K562 (cell line): ENCODE results near the gene TMEM72. TPM values are rescaled to one million over a fixed set of nuclear protein-coding genes. Genes with fewer than 3 reads are reported as not detected.

Experiments
- ATAC-seq: fragments of 200-7000 bp; cut with Tn5 transposase; 3 replicates; pipeline ENCODE4 v1.9.1; 2020; ENCODE audit warnings: moderate library complexity
- BruUV-seq: library from RNA; stranded (reverse); fragments of 400-500 nt; replicated peaks from 2 replicates; lab custom pipeline; 2021; lab: Mats Ljungman, UMichigan
- CTCF ChIA-PET: fragments of 300-600 bp; formaldehyde crosslinking; extraction: SDS; loops from one replicate; lab custom pipeline; 2021; ENCODE audit warnings: low intra/inter-chr PET ratio; lab: Yijun Ruan, JAX
- POLR2A ChIA-PET: fragments of 300-600, 350-650 bp; sonication (Branson Sonifier 250); formaldehyde crosslinking; extraction: SDS; loops from one replicate; lab custom pipeline; 2021; ENCODE audit warnings: antibody characterized with exemption, inconsistent platforms; lab: Yijun Ruan, JAX
- DNase-seq, 4 experiments: peaks; one replicate each; pipeline versions ENCODE4 v3.0.0 to v3.0.0-alpha.2; 2011 to 2018; ENCODE audit warnings: low spot score in 3 of 4, mixed read lengths in 3 of 4; ENCODE audit errors: extremely low read depth in 1 of 4
- FAIRE-seq: peaks from 2 replicates; lab custom pipeline; 2011; peaks lifted over from hg19 to GRCh38; lab: Jason Lieb, UNC
- H2AFZ ChIP-seq: 2 replicates; pipeline ENCODE4 v1.6.0; 2011; ENCODE audit warnings: low read depth, low read length, control low read depth, inconsistent platforms
- H3K27ac ChIP-seq: fragments of 200-600 bp; 3 replicates; pipeline ENCODE4 v1.8.0; 2011; ENCODE audit warnings: low read depth, mild to moderate bottlenecking, control low read depth, inconsistent platforms, low read length, moderate library complexity, mixed read lengths; ENCODE audit errors: extremely low read depth
- H3K27me3 ChIP-seq, 2 experiments: fragments of 300-600 bp in 1 of 2; 2 replicates in 1 of 2; 3 replicates in 1 of 2; pipeline versions ENCODE4 v1.6.0 to v1.8.0; 2011; ENCODE audit warnings: inconsistent platforms in 2 of 2, low read length in 2 of 2, mild to moderate bottlenecking in 1 of 2, mixed read lengths in 1 of 2, moderate library complexity in 1 of 2; ENCODE audit not compliant: control insufficient read depth in 2 of 2, insufficient read depth in 2 of 2
- H3K36me3 ChIP-seq: fragments of 300-600 bp; 3 replicates; pipeline ENCODE4 v1.8.0; 2011; ENCODE audit warnings: mild to moderate bottlenecking, low read length, inconsistent platforms; ENCODE audit not compliant: control insufficient read depth, insufficient read depth
- H3K4me1 ChIP-seq, 2 experiments: fragments of 200-600 bp in 1 of 2; replicated peaks in 1 of 2; 2 replicates in 1 of 2; 3 replicates in 1 of 2; pipeline versions ENCODE4 v1.5.1 to v1.8.0; 2011; ENCODE audit warnings: inconsistent platforms in 2 of 2, low read length in 2 of 2, mild to moderate bottlenecking in 1 of 2, mixed read lengths in 1 of 2, moderate library complexity in 1 of 2; ENCODE audit not compliant: control insufficient read depth in 2 of 2, insufficient read depth in 2 of 2
- H3K4me2 ChIP-seq: 2 replicates; pipeline ENCODE4 v1.6.1; 2011; ENCODE audit warnings: low read length, control low read depth, inconsistent platforms, mixed read lengths; ENCODE audit not compliant: insufficient read depth
- H3K4me3 ChIP-seq: fragments of 200-600 bp; sonication (generic), shearing (Covaris generic); 2 replicates; pipeline ENCODE4 v1.5.1; 2016; ENCODE audit warnings: control low read depth, inconsistent platforms
- H3K79me2 ChIP-seq: fragments of 200-600 bp; 3 replicates; pipeline ENCODE4 v1.8.0; 2011; ENCODE audit warnings: low read length, inconsistent platforms; ENCODE audit not compliant: control insufficient read depth, insufficient read depth
- H3K9ac ChIP-seq, 2 experiments: 2 replicates each; pipeline versions ENCODE4 v1.6.0 to v1.6.1; 2011; ENCODE audit warnings: low read depth in 2 of 2, low read length in 2 of 2, control low read depth in 1 of 2, inconsistent platforms in 1 of 2, mild to moderate bottlenecking in 1 of 2, mixed read lengths in 1 of 2; ENCODE audit not compliant: insufficient read depth in 1 of 2
- H3K9me1 ChIP-seq: one replicate; pipeline ENCODE4 v1.6.0; 2011; ENCODE audit warnings: inconsistent platforms, mild to moderate bottlenecking, low read length, moderate library complexity; ENCODE audit not compliant: control insufficient read depth, insufficient read depth
- H3K9me3 ChIP-seq: replicated peaks from 2 replicates; pipeline ENCODE4 v1.5.1; 2011; ENCODE audit warnings: low read depth, low read length, inconsistent platforms; ENCODE audit not compliant: control insufficient read depth, insufficient read depth
- H4K20me1 ChIP-seq: replicated peaks from 2 replicates; pipeline ENCODE4 v1.6.1; 2011; ENCODE audit warnings: low read length, inconsistent platforms, mixed read lengths; ENCODE audit not compliant: control insufficient read depth, insufficient read depth
- BRD4 ChIP-seq: fragments of 200-600 bp; sonication (generic); IDR thresholded peaks from 2 replicates; pipeline ENCODE4 v1.6.1; 2017; ENCODE audit warnings: inconsistent platforms
- HDAC3 ChIP-seq: fragments of 450-650 bp; IDR thresholded peaks from 2 replicates; pipeline ENCODE4 v1.6.1; 2018; ENCODE audit warnings: borderline replicate concordance, mild to moderate bottlenecking, moderate library complexity; ENCODE audit not compliant: partially characterized antibody
- L3MBTL2 ChIP-seq: fragments of 450-650 bp; IDR thresholded peaks from 2 replicates; pipeline ENCODE4 v1.6.1; 2016; ENCODE audit warnings: mild to moderate bottlenecking, moderate library complexity
- MEF2D ChIP-seq: conservative IDR thresholded peaks from 2 replicates; pipeline ENCODE4 v1.6.1; 2016; ENCODE audit warnings: low read depth, missing genetic modification characterization, missing compliant biosample characterization
- PHTF2 ChIP-seq: fragments of 250-450 bp; sonication (Bioruptor Pico); IDR thresholded peaks from 2 replicates; pipeline ENCODE4 v1.5.0; 2021; ENCODE audit warnings: mild to moderate bottlenecking
- RBM34 ChIP-seq: fragments of 200-400 bp; formaldehyde crosslinking; IDR thresholded peaks from 2 replicates; pipeline ENCODE4 v1.6.1; 2018; ENCODE audit warnings: low read length, borderline replicate concordance; ENCODE audit not compliant: insufficient read depth
- ZBED1 ChIP-seq: IDR thresholded peaks from 2 replicates; pipeline ENCODE4 v1.6.1; 2014
- ZNF354B ChIP-seq: fragments of 250-450 bp; sonication (Bioruptor Pico); IDR thresholded peaks from 2 replicates; pipeline ENCODE4 v1.4.0; 2020
- ZNF764 ChIP-seq: fragments of 250-450 bp; sonication (Bioruptor Pico); IDR thresholded peaks from 2 replicates; pipeline ENCODE4 v1.4.0; 2020; ENCODE audit warnings: low read depth, mild to moderate bottlenecking, moderate library complexity
- WGBS: fragments of 100-300 bp; shearing (Covaris generic); methylation state at CpG from one replicate; pipeline ENCODE4 v1.1.6; 2016; ENCODE audit warnings: low coverage, mixed read lengths; ENCODE audit not compliant: insufficient coverage; ENCODE audit errors: missing lambda C conversion rate; 5-methylcytosine and 5-hydroxymethylcytosine counted together
- in situ Hi-C: fragments of 300-500 bp; cut with MboI; formaldehyde crosslinking; loops from 4 replicates; pipeline ENCODE4 v1.15.0; 2018; ENCODE audit warnings: inconsistent platforms, mixed read lengths
- intact Hi-C: fragments of 100-400 bp; cut with micrococcal nuclease; formaldehyde crosslinking; loops from 2 replicates; pipeline ENCODE4 v1.14.2; 2022
- polyA plus RNA-seq, 8 experiments: library from polyadenylated mRNA; depleted of rRNA in 4 of 8; stranded (reverse) in 5 of 8; unstranded in 3 of 8; fragments of >200 nt; fragmentation: Nextera tagmentation in 2 of 8; fragmentation: Illumina TruSeq in 1 of 8; extraction: Ambion mirVana in 2 of 8; extraction: Trizol in 1 of 8; gene quantifications; 2 replicates each; pipeline versions ENCODE4 v1.2.1 to v1.2.3, GENCODE V29; 2011 to 2014; ENCODE audit warnings: inconsistent platforms in 1 of 8, missing spikeins in 1 of 8
- total RNA-seq, 7 experiments: library from RNA; depleted of rRNA in 6 of 7; stranded (reverse); fragments of >200 nt in 6 of 7; fragmentation: Illumina TruSeq in 2 of 7; extraction: Trizol in 2 of 7; gene quantifications; 2 replicates each; pipeline versions ENCODE4 v1.2.1 to v1.2.3, GENCODE V29; 2011 to 2021; ENCODE audit warnings: low replicate concordance in 1 of 7
- TF ChIP-seq, protein P1 (sequence below): fragments of 250-450 bp; sonication (Bioruptor Pico); IDR thresholded peaks from 2 replicates; pipeline ENCODE4 v1.4.0; 2020; ENCODE audit warnings: mild to moderate bottlenecking, moderate library complexity
- TF ChIP-seq, protein P2 (sequence below): fragments of 250-450 bp; sonication (Bioruptor Pico); IDR thresholded peaks from 2 replicates; pipeline ENCODE4 v1.4.0; 2020

Gene TMEM72
- total and polyA plus RNA-seq, 9 of the 15 experiments (the other 6 are each of a cell fraction or from before 2014, with no cell fraction given): not detected

DNA sequence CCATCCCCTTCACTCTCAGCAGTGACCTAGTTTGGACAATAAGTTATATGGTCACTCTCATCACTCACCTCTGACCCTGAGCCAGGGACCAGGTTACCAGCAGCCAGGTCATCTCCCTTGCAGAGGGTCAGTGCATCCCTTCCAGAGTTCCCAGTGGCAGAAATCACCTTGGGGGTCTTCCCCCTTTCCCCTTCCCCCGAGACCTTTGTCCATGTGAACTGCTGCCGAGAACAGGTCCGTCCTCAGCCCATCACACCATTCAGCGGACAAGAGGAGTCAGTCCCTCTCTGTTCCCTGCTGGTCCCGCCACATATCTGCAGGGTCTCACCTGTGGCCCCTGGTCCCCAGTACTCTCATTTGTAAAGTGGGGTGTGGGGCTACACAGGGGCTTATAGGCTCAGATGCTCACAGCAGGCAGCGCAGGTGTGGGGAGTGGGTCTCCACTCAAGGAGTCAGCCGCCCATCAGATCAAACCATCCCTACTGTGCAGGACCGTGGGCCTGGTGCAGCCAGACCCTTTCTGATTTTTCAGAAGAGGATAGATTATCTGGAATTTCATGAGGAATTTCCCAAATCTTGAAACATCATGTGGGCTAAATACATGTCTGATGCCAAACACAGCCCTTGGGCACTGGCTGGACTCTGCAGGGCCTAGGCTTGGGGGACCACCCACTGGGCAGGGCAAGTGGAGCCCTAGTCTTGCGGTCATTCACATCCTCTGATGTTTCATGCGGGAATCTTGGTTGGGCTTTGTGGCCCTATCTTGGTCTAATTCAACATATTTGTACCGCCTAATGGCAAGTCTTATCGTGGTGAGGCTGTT lies 61.0 kb downstream of the TMEM72 start:
- Histone ChIP-seq H2AFZ (no peak overlapping the region), H3K4me3 (no peak overlapping the region), H3K36me3 (no peaks in the 10 kb centered on the region), H3K4me2 (no peak overlapping the region), H3K27me3 (peaks cover 0 to 19% of the 10 kb centered on the region in 2 experiments; a peak in 2 of 5 replicates), H3K9me3 (no peaks in the 10 kb centered on the region), H3K9ac (no peak overlapping the region), H3K27ac (no peak overlapping the region), H3K4me1 (peaks cover 10 to 24% of the 10 kb centered on the region in 2 experiments), H3K9me1 (no peaks in the 10 kb centered on the region), H4K20me1 (no peaks in the 10 kb centered on the region), H3K79me2 (no peaks in the 10 kb centered on the region)
- DNase-seq (no peak), FAIRE-seq (no peak), ATAC-seq (no peak)
- WGBS: 56% methylated on average over 12 of the region's 12 CpGs
- POLR2A ChIA-PET: no interaction called here
- intact Hi-C loops (no loop called here), in situ Hi-C loops (no loop called here)
- no TSS peak for BruUV-seq
- CTCF ChIA-PET: no interaction called here
- TF ChIP-seq ZBED1: no peak
- TF ChIP-seq, protein P1, sequence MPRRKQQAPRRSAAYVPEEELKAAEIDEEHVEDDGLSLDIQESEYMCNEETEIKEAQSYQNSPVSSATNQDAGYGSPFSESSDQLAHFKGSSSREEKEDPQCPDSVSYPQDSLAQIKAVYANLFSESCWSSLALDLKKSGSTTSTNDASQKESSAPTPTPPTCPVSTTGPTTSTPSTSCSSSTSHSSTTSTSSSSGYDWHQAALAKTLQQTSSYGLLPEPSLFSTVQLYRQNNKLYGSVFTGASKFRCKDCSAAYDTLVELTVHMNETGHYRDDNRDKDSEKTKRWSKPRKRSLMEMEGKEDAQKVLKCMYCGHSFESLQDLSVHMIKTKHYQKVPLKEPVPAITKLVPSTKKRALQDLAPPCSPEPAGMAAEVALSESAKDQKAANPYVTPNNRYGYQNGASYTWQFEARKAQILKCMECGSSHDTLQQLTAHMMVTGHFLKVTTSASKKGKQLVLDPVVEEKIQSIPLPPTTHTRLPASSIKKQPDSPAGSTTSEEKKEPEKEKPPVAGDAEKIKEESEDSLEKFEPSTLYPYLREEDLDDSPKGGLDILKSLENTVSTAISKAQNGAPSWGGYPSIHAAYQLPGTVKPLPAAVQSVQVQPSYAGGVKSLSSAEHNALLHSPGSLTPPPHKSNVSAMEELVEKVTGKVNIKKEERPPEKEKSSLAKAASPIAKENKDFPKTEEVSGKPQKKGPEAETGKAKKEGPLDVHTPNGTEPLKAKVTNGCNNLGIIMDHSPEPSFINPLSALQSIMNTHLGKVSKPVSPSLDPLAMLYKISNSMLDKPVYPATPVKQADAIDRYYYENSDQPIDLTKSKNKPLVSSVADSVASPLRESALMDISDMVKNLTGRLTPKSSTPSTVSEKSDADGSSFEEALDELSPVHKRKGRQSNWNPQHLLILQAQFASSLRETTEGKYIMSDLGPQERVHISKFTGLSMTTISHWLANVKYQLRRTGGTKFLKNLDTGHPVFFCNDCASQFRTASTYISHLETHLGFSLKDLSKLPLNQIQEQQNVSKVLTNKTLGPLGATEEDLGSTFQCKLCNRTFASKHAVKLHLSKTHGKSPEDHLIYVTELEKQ (CRISPR knock-in tag): no peak
- no peak for TF ChIP-seq L3MBTL2
- no peak for TF ChIP-seq BRD4
- TF ChIP-seq RBM34: no peak
- TF ChIP-seq, protein P2, sequence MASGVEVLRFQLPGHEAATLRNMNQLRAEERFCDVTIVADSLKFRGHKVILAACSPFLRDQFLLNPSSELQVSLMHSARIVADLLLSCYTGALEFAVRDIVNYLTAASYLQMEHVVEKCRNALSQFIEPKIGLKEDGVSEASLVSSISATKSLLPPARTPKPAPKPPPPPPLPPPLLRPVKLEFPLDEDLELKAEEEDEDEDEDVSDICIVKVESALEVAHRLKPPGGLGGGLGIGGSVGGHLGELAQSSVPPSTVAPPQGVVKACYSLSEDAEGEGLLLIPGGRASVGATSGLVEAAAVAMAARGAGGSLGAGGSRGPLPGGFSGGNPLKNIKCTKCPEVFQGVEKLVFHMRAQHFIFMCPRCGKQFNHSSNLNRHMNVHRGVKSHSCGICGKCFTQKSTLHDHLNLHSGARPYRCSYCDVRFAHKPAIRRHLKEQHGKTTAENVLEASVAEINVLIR (CRISPR knock-in tag): no peak
- no peak for TF ChIP-seq ZNF354B (CRISPR knock-in tag)
- no peak for TF ChIP-seq PHTF2 (CRISPR knock-in tag)
- no peak for TF ChIP-seq MEF2D (tag)
- TF ChIP-seq HDAC3: no peak
- TF ChIP-seq ZNF764 (CRISPR knock-in tag): no peak
